ENCODE data around the gene CBL. TPM values are rescaled to one million over a fixed set of nuclear protein-coding genes. Genes with fewer than 3 reads are reported as not detected.
"Not testable (repeated sequence)": the region's sequence is repeated elsewhere in the genome, so short reads cannot be mapped to it uniquely, and the experiment has no call there.

CBL gene
- total and polyA plus RNA-seq, 2 experiments from 2014 or later, result 6.5 to 18.3 TPM

- TF ChIP-seq CTCF (IDR thresholded peaks at IDR 0.05; ENCODE audit: low read depth, low read length), result no peak
- Histone ChIP-seq H3K4me1 (ENCODE audit: low read depth) (no peaks in the 10 kb centered on the region), H3K27me3 (no peaks in the 10 kb centered on the region), H3K4me3 (no peak overlapping the region), H3K9me3 (ENCODE audit: low read depth) (no peaks in the 10 kb centered on the region), H3K27ac (no peak overlapping the region), H3K36me3 (peaks cover 3% of the 10 kb centered on the region)
- DNase-seq (ENCODE audit: low read depth in 1 of 2, low spot score in 1 of 2), result no peak
Observed at GRCh38 chr11:119179983-119180382, 26.2 kb upstream of the CBL start.

GRCh38 chr11:119180729-119181676 is 25.1 kb upstream of the CBL start:
- no peak for DNase-seq (ENCODE audit: low read depth in 1 of 2, low spot score in 1 of 2)
- no peak overlapping the region for H3K27ac ChIP-seq
- no peaks in the 10 kb centered on the region for H3K4me1 ChIP-seq (ENCODE audit: low read depth)
- no peaks in the 10 kb centered on the region for H3K27me3 ChIP-seq
- no peaks in the 10 kb centered on the region for H3K9me3 ChIP-seq (ENCODE audit: low read depth)
- H3K36me3 ChIP-seq, result peaks cover 3% of the 10 kb centered on the region
- no peak for TF ChIP-seq CTCF (IDR thresholded peaks at IDR 0.05; ENCODE audit: low read depth, low read length)
- H3K4me3 ChIP-seq, result no peak overlapping the region

DNA sequence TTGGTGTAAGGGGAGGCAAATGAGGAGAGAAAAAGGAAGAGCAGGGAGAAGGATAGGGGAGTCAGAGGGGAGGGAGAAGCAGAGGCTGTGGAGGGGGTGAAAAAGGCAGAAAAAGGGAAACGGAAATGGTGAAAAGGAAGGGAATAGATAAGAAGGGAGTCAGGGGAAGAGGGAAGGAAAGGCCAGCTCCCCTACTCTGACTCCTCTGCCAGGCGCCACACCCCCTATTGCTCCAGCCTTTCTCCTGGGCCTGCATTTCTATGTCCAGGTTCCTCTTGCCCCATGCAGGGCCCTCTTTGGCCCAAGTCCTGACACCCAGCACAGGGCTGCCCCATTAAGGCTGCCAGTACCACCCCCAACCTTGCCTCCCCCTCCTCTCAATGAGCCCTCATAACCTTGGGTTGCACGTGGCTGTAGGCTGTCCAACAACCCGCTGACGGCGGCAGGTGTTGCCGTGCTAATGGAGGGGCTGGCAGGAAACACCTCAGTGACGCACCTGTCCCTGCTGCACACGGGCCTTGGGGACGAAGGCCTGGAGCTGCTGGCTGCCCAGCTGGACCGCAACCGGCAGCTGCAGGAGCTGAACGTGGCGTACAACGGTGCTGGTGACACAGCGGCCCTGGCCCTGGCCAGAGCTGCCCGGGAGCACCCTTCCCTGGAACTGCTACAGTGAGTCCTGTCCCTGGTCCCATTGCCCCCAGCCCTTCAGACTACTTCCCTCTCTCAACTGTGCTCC is 24.3 kb upstream of the CBL start:
- H3K9me3 ChIP-seq (ENCODE audit: low read depth), result no peaks in the 10 kb centered on the region
- peaks cover 3% of the 10 kb centered on the region for H3K36me3 ChIP-seq
- DNase-seq (ENCODE audit: low read depth in 1 of 2, low spot score in 1 of 2), result no peak
- H3K27me3 ChIP-seq, result no peaks in the 10 kb centered on the region
- H3K4me3 ChIP-seq, result no peak overlapping the region
- TF ChIP-seq CTCF (IDR thresholded peaks at IDR 0.05; ENCODE audit: low read depth, low read length), result no peak
- no peak overlapping the region for H3K27ac ChIP-seq
- no peaks in the 10 kb centered on the region for H3K4me1 ChIP-seq (ENCODE audit: low read depth)

DNA sequence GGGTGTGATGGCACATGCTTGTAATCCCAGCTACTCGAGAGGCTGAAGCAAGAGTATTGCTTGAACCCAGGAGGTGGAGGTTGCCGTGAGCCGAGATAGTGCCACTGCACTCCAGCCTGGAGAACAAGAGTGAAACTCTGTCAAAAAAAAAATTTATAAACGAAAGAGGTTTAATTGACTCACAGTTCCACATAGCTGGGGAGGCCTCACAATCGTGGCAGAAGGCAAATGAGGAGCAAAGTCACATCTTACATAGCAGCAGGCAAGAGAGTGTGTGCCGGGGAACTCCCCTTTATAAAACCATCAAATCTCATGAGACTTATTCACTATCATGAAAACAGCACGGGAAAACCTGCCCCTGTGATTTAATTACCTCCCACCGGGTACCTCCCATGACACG is 21.7 kb upstream of the CBL start:
- not testable (repeated sequence) for H3K36me3 ChIP-seq; H3K4me3 ChIP-seq; H3K27me3 ChIP-seq; H3K9me3 ChIP-seq (ENCODE audit: low read depth); DNase-seq (ENCODE audit: low read depth in 1 of 2, low spot score in 1 of 2); H3K4me1 ChIP-seq (ENCODE audit: low read depth); H3K27ac ChIP-seq

GRCh38 chr11:119185981-119186634 is 20.0 kb upstream of the CBL start:
- DNase-seq (ENCODE audit: low read depth in 1 of 2, low spot score in 1 of 2), result no peak
- TF ChIP-seq CTCF (IDR thresholded peaks at IDR 0.05; ENCODE audit: low read depth, low read length), result no peak

More at GRCh38 chr11:119185981-119186634, 20.0 kb upstream of the CBL start:
- H3K9me3 ChIP-seq (ENCODE audit: low read depth), result no peaks in the 10 kb centered on the region
- no peak overlapping the region for H3K27ac ChIP-seq
- no peak overlapping the region for H3K4me3 ChIP-seq
- no peaks in the 10 kb centered on the region for H3K36me3 ChIP-seq
- H3K4me1 ChIP-seq (ENCODE audit: low read depth), result no peaks in the 10 kb centered on the region
- H3K27me3 ChIP-seq, result no peaks in the 10 kb centered on the region
